OCI-LY1 (cell line): ENCODE measurements around the gene PRR5.

Source experiments
- EZH2 ChIP-seq: fragments of 200-600 bp; sonication (generic), shearing (Covaris generic); IDR thresholded peaks from 2 replicates; pipeline ENCODE4 v1.8.0; 2017; ENCODE audit warnings: borderline replicate concordance, mixed run types, mild to moderate bottlenecking, antibody characterized with exemption, low read length, moderate library complexity, mixed read lengths
- TF ChIP-seq, protein P1 (sequence below): fragments of 200-600 bp; sonication (generic), shearing (Covaris generic); IDR thresholded peaks from 2 replicates; pipeline ENCODE4 v1.5.1; 2017; ENCODE audit warnings: mild to moderate bottlenecking, antibody characterized with exemption, low read length, moderate library complexity, mixed read lengths

DNA sequence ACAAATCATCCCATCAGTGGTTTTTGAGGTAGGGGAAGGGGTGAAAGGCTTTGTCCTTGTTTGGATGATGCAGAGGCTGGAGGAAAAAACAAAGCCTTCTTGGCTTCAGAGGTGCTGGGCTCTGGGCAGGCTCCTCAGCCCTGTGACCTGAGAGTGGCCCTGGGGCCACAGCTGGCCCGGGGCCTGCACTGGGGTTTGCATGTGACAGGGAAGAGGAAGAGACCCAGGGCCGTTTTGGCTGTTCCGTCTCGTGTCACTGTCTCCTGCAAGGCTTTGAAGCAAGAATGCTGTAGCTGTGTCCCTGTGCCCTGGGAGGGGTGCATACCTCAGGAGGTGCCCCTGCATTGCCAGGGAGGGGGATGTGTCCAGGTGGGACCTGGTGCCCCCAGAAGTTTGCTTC is 63.0 kb downstream of the PRR5 start:
- TF ChIP-seq, protein P1, sequence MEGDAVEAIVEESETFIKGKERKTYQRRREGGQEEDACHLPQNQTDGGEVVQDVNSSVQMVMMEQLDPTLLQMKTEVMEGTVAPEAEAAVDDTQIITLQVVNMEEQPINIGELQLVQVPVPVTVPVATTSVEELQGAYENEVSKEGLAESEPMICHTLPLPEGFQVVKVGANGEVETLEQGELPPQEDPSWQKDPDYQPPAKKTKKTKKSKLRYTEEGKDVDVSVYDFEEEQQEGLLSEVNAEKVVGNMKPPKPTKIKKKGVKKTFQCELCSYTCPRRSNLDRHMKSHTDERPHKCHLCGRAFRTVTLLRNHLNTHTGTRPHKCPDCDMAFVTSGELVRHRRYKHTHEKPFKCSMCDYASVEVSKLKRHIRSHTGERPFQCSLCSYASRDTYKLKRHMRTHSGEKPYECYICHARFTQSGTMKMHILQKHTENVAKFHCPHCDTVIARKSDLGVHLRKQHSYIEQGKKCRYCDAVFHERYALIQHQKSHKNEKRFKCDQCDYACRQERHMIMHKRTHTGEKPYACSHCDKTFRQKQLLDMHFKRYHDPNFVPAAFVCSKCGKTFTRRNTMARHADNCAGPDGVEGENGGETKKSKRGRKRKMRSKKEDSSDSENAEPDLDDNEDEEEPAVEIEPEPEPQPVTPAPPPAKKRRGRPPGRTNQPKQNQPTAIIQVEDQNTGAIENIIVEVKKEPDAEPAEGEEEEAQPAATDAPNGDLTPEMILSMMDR = no peak
- no peak for TF ChIP-seq EZH2
